Astrocyte (in vitro differentiated cells and primary cell): ENCODE results near the gene CIB4.

Experiments used
- CTCF ChIP-seq: IDR thresholded peaks from 2 replicates; pipeline ENCODE4 v1.5.1; 2011; ENCODE audit warnings: low read depth, mild to moderate bottlenecking, inconsistent platforms, low read length, moderate library complexity; ENCODE audit not compliant: insufficient read depth
- EZH2 ChIP-seq: IDR thresholded peaks from 2 replicates; pipeline ENCODE4 v1.6.1; 2012; ENCODE audit warnings: mild to moderate bottlenecking, low read length, inconsistent platforms; ENCODE audit not compliant: insufficient read depth

GRCh38 chr2:26670171-26670570 lies 29.0 kb upstream of the CIB4 start:
- TF ChIP-seq CTCF (no peak), EZH2 (no peak)
